HUES64 (cell line): ENCODE measurements around the gene TMC1.

ENCODE experiments used
- H3K27ac ChIP-seq: 2 replicates; pipeline ENCODE4 v1.7.0; 2013; ENCODE audit warnings: low read depth, low read length, inconsistent platforms
- H3K27me3 ChIP-seq: 2 replicates; pipeline ENCODE4 v1.6.1; 2013; ENCODE audit warnings: mild to moderate bottlenecking, low read length; ENCODE audit not compliant: insufficient read depth
- H3K36me3 ChIP-seq: 2 replicates; pipeline ENCODE4 v1.6.1; 2013; ENCODE audit warnings: mild to moderate bottlenecking, low read length; ENCODE audit not compliant: insufficient read depth
- H3K4me1 ChIP-seq: 2 replicates; pipeline ENCODE4 v1.6.1; 2013; ENCODE audit warnings: mild to moderate bottlenecking, low read length, moderate library complexity; ENCODE audit not compliant: insufficient read depth
- H3K4me3 ChIP-seq: 2 replicates; pipeline ENCODE4 v1.5.1; 2013; ENCODE audit warnings: mild to moderate bottlenecking, low read length, moderate library complexity
- H3K9ac ChIP-seq: 2 replicates; pipeline ENCODE4 v1.6.1; 2013; ENCODE audit warnings: mild to moderate bottlenecking, low read depth, low read length
- H3K9me3 ChIP-seq: 2 replicates; pipeline ENCODE4 v1.6.1; 2013; ENCODE audit warnings: low read depth, low read length; ENCODE audit not compliant: insufficient read depth
- WGBS: fragments of 150-250, 120-280 bp; methylation state at CpG from one replicate; pipeline ENCODE4 v1.1.7; 2013; ENCODE audit warnings: missing lambda C conversion rate; 5-methylcytosine and 5-hydroxymethylcytosine counted together

Gene TMC1

GRCh38 chr9:72542917-72543316 is 21.5 kb downstream of the TMC1 start:
- H3K36me3 ChIP-seq = no peaks in the 10 kb centered on the region
- no peaks in the 10 kb centered on the region for H3K9me3 ChIP-seq
- peaks cover 10% of the 10 kb centered on the region; the same call in 1 of the 2 replicates for H3K4me1 ChIP-seq
- WGBS = 100% methylated on average over 1 of the region's 1 CpG
- no peak overlapping the region for H3K9ac ChIP-seq
- no peak overlapping the region for H3K27ac ChIP-seq
- no peaks in the 10 kb centered on the region for H3K27me3 ChIP-seq
- H3K4me3 ChIP-seq = no peak overlapping the region

- Histone ChIP-seq H3K4me1 (peaks cover 4% of the 10 kb centered on the region; the same call in 1 of the 2 replicates), H3K4me3 (no peak overlapping the region), H3K9me3 (no peaks in the 10 kb centered on the region), H3K27me3 (no peaks in the 10 kb centered on the region), H3K27ac (no peak overlapping the region), H3K9ac (no peak overlapping the region), H3K36me3 (no peaks in the 10 kb centered on the region)
- WGBS = 88% methylated on average over 2 of the region's 2 CpGs
These were observed 29.9 kb downstream of the TMC1 start for GRCh38 chr9:72551306-72551705.

- H3K4me1 ChIP-seq = peaks cover 7% of the 10 kb centered on the region; the same call in 1 of the 2 replicates
- 54% methylated on average over 1 of the region's 1 CpG for WGBS
These were observed 30.9 kb downstream of the TMC1 start for GRCh38 chr9:72552356-72552755.

DNA sequence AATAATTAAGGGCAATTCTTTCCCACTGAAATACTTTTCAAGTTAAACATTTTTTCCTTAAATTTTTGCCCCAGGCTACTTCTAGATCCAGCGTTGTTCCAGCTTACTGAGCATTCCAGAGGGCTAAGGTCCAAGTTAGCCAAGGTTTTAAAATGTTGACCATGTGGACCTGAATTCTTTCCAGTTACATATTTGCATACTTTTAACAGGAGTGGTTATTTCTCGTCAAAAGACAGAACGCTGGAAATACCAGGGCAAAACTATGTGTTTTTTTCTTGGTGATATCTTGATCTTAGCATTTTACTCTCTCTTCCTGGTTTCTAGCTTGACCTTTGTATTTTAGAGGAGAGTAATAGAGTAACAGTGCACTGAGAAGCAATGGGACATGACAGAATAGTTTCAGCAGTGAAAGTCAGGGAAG is 32.8 kb downstream of the TMC1 start:
- H3K9ac ChIP-seq = no peak overlapping the region
- no peaks in the 10 kb centered on the region for H3K36me3 ChIP-seq
- no peaks in the 10 kb centered on the region for H3K9me3 ChIP-seq
- H3K27ac ChIP-seq = no peak overlapping the region
- 54% methylated on average over 3 of the region's 3 CpGs for WGBS
- no peaks in the 10 kb centered on the region for H3K27me3 ChIP-seq
- H3K4me3 ChIP-seq = no peak overlapping the region
- H3K4me1 ChIP-seq = peaks cover 13% of the 10 kb centered on the region; the same call in 1 of the 2 replicates

More at GRCh38 chr9:72552356-72552755, 30.9 kb downstream of the TMC1 start:
- Histone ChIP-seq H3K27me3 (no peaks in the 10 kb centered on the region), H3K9ac (no peak overlapping the region), H3K9me3 (no peaks in the 10 kb centered on the region), H3K4me3 (no peak overlapping the region), H3K36me3 (no peaks in the 10 kb centered on the region), H3K27ac (no peak overlapping the region)

GRCh38 chr9:72557549-72557948 is 36.1 kb downstream of the TMC1 start:
- peak overlapping the region; percentile 7; the same call in 1 of the 2 replicates for H3K27ac ChIP-seq

GRCh38 chr9:72560086-72560485 is 38.7 kb downstream of the TMC1 start:
- H3K4me3 ChIP-seq = no peak overlapping the region
- H3K27me3 ChIP-seq = no peaks in the 10 kb centered on the region
- H3K27ac ChIP-seq = no peak overlapping the region
- no peaks in the 10 kb centered on the region for H3K36me3 ChIP-seq
- WGBS = 92% methylated on average over 1 of the region's 1 CpG
- H3K9ac ChIP-seq = no peak overlapping the region
- peaks cover 9% of the 10 kb centered on the region; the same call in 1 of the 2 replicates for H3K4me1 ChIP-seq
- H3K9me3 ChIP-seq = no peaks in the 10 kb centered on the region

More at GRCh38 chr9:72557549-72557948, 36.1 kb downstream of the TMC1 start:
- Histone ChIP-seq H3K36me3 (no peaks in the 10 kb centered on the region), H3K9me3 (no peaks in the 10 kb centered on the region), H3K4me3 (no peak overlapping the region), H3K27me3 (no peaks in the 10 kb centered on the region), H3K4me1 (peaks cover 13% of the 10 kb centered on the region; the same call in 1 of the 2 replicates), H3K9ac (no peak overlapping the region)
- WGBS = 71% methylated on average over 2 of the region's 2 CpGs

DNA sequence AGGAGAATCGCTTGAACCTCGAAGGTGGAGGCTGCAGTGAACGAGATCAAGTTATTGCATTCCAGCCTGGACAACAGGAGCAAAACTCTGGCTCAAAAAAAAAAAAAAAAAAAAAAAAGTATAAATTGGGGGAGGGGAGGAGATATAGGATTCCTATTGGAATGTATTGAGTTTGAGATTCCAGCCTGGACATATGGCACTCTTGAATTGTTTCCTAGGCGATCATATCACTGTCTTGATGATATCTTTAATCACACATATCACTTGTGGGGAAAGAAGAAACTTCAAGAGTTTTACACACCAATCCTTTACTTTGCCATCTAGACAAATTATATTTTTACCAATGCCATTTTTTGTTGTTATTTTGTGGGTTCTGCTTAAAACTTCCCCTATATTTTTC is 42.4 kb downstream of the TMC1 start:
- WGBS = 94% methylated on average over 3 of the region's 4 CpGs
- H3K9me3 ChIP-seq = peaks cover 3% of the 10 kb centered on the region; the same call in 1 of the 2 replicates
- no peak overlapping the region for H3K9ac ChIP-seq
- H3K36me3 ChIP-seq = no peaks in the 10 kb centered on the region
- no peak overlapping the region for H3K4me3 ChIP-seq
- no peaks in the 10 kb centered on the region for H3K27me3 ChIP-seq
- H3K27ac ChIP-seq = no peak overlapping the region
- H3K4me1 ChIP-seq = no peaks in the 10 kb centered on the region

GRCh38 chr9:72564479-72565281 is 43.3 kb downstream of the TMC1 start:
- Histone ChIP-seq H3K27ac (no peak overlapping the region), H3K9me3 (peaks cover 3% of the 10 kb centered on the region; the same call in 1 of the 2 replicates), H3K36me3 (no peaks in the 10 kb centered on the region), H3K4me1 (no peaks in the 10 kb centered on the region), H3K9ac (no peak overlapping the region), H3K27me3 (no peaks in the 10 kb centered on the region), H3K4me3 (no peak overlapping the region)
- no CpG with 5 or more reads among the region's 2 CpGs for WGBS

- Histone ChIP-seq H3K4me3 (no peak overlapping the region), H3K4me1 (no peaks in the 10 kb centered on the region), H3K9me3 (peaks cover 3% of the 10 kb centered on the region; the same call in 1 of the 2 replicates), H3K27me3 (no peaks in the 10 kb centered on the region), H3K36me3 (no peaks in the 10 kb centered on the region), H3K27ac (no peak overlapping the region), H3K9ac (no peak overlapping the region)
- WGBS = 97% methylated on average over 7 of the region's 7 CpGs
These were observed 44.1 kb downstream of the TMC1 start for GRCh38 chr9:72565535-72565934.

- Histone ChIP-seq H3K9me3 (no peaks in the 10 kb centered on the region), H3K4me3 (no peak overlapping the region), H3K27me3 (no peaks in the 10 kb centered on the region), H3K36me3 (no peaks in the 10 kb centered on the region), H3K9ac (no peak overlapping the region), H3K27ac (no peak overlapping the region), H3K4me1 (peaks cover 4% of the 10 kb centered on the region; the same call in 1 of the 2 replicates)
- 87% methylated on average over 3 of the region's 3 CpGs for WGBS
These were observed 52.9 kb downstream of the TMC1 start for GRCh38 chr9:72574156-72574810.

DNA sequence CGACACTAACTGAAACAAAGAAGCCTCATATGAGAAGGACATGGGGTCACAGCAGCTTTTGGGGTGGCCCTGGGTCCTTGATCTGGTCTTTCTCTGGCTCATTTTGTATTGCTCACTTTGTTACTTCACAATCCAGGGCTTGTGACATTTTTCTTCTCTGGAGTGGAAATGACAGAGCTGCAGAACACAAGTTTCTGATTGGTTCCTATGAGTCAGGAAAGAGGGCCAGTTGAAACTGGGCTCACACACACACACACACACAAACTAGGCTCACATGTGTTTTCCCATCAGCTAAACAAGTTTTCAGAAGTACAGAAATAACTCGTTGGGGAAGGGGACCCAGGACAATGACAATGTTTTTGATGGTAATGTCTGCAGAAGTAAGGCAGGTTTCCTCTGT is 54.3 kb downstream of the TMC1 start:
- Histone ChIP-seq H3K9ac (no peak overlapping the region), H3K27ac (no peak overlapping the region), H3K4me1 (peaks cover 4% of the 10 kb centered on the region; the same call in 1 of the 2 replicates), H3K4me3 (no peak overlapping the region), H3K36me3 (no peaks in the 10 kb centered on the region), H3K9me3 (no peaks in the 10 kb centered on the region), H3K27me3 (no peaks in the 10 kb centered on the region)
- 96% methylated on average over 2 of the region's 2 CpGs for WGBS
